Right renal cortex interstitium (tissue), 3 donors: ENCODE measurements around the gene DGKI. TPM values are rescaled to one million over a fixed set of nuclear protein-coding genes. Genes with fewer than 3 reads are reported as not detected.

Source experiments
- DNase-seq, 3 donors: peaks; one replicate each; pipeline ENCODE4 v3.0.0-alpha.2; 2013; ENCODE audit warnings: low read depth in 3 of 3, low spot score in 2 of 3
- polyA plus RNA-seq, 3 donors: library from polyadenylated mRNA; unstranded; fragments of 120-200 nt; gene quantifications; one replicate each; pipeline ENCODE4 v1.2.1, GENCODE V29; 2013; ENCODE audit not compliant: insufficient read length in 3 of 3

The DGKI gene
- polyA plus RNA-seq = 1 to 10 TPM; 1.4 to 1.9 (median 1.8) TPM

DNA sequence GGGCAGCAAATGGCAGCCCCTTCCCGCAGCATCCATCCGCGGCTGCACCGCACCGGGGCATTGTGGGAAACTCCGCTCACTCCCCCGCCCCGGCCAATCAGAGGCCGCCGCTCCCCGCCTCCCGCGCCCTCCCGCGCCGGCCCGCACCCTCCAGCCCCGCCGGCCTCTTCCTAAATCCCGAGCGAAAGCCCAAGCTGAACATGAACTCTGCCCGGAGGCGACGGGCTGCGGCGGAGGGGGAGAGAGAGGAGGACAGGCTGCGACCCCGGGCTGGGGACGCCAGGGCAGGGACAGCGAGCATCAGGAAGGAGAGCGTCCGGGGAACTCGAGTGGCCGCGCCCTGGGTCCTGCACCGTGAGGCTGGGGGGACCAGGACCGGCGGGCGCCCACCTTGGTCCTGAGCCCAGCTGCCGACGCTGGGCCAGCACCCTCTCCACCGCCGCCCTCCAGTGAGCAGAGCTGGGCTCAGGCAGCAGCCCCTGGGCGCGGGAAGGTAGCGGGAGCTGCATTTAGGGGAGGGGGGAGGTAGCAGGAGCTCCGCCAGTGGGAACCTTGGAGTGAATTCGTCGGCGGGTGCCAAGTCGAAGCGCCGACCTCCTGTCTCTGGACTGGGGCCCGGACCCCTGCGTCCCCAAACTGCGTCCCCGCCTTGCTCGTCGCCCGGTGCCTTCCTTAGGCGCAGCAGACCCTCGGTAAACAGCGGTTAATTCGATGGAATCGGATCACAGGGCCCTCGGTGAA, at the start of gene DGKI:
TSS of gene DGKI (minus strand) at position 148 of the 741 bp plus-strand sequence.
- DNase-seq = no peak

DNA sequence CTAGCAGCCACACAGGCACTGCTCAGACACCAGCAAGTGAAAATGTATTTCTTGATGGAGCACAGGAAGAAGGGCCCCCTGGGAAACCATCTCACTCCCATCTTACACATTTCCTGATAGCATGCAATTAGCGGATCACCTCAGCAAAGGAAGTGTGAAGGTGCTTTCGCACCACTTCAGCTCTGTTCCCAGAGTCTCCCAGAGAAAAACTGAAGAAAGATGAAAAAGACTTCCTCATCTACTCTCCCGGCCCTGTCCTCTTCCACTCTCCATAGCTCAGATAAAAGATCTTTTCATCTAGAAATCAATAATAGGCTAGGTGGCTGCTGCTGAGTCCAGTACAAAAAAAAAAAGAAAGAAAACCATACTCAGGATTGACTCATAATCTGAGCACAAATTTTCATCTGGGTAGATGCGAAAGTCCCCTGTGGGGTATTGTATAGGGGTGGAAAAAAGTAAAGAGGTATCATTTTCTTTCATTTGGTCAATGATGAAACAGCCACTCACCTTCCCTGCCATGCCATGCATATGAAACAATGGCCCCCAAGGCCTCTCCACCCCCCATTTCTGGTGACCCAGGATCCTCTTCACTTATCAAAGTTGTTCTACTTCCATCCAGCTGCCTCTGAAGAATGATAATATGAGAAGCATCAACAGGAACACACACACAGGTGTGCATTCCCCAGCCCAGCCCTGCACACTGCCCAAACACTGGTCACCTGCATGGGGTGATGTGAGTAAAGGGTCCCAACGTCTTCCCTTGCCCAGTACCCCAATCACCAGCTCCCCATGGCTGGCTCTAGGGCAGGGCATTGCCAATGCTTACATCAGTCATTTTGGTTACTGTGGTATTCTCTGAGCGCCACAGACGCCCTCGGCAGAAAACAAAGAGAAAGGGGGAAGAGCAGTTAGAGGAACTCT, 48.8 kb upstream of the DGKI start:
- no peak for DNase-seq

DNA sequence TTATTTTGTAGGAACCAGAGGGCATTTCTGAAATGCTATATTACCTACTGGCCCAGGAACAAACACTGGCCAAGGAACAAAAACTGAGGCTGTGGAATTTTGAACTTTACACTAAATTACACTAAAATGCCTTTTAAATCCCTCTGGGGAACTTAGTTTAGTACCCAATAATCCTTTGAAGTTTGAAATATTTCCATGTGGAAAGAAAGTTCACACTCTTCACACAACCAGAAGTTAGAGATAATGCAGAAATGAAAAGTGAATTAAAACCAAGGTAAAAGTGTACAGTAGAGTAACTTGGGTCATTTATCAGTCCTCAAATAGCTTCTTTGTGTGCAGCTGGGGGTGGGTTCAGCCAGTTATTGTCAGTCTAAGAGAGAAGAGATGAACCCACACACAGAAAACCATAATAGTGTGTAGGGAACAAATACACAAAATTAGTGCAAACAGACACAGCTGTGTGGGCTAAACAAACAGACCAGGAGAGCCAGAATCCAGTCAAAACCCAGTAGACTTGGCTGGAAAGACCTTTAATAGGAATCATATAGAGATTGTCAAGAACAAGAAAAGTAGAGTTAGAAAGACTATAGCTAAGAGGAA, 46.5 kb upstream of the DGKI start:
- DNase-seq = no peak

DNA sequence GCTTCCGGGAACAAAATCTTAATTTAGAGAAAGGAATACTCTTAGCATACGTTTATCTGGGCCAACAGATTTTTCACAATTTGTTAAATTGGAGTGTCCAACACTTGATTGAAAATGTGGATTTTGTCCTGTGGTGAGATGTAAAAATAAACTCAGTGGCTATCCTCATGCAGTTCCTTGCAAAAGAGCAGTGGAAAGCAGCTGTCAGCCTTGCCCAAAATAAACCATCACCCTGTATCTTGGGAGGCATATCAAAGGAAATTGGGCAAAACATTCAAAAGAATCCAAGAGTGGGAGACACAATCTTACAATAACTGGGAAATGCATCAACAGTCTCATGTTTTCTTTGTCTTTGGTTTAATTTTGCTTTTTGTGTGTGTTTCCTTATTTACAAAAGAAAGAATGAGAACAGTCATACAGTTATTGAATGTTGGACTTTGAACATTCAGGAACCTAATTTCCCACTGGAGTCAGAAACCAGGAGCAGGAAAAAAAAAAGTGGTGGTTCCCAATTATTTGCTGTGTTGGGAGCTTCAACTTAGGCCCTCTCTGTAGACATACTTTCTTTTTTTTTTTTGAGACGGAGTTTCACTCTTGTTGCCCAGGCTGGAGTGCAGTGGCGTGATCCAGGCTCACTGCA, 44.4 kb upstream of the DGKI start:
- no peak for DNase-seq

DNA sequence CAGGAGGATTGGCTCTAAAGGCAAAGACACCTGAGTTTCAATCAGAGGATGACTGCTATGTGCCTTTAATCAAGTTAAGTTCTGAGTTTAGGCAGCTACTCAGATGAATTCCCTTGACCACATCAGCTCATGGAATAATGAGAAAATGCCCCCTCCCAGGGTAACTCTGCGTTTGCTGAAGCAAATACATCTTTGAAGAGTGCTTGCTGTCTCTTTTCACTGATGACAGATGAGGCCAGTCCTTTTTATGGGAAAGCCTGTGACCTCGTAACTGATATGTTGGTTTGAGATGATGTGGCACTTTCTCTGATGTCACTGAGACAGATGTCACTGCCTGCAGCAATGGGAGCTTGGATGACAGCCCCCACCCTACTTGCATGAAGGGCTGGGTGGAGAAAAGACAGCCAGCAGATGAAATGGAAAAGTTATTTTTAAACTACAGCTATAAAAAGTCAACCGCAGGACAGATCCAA, 43.7 kb upstream of the DGKI start:
- DNase-seq = no peak

DNA sequence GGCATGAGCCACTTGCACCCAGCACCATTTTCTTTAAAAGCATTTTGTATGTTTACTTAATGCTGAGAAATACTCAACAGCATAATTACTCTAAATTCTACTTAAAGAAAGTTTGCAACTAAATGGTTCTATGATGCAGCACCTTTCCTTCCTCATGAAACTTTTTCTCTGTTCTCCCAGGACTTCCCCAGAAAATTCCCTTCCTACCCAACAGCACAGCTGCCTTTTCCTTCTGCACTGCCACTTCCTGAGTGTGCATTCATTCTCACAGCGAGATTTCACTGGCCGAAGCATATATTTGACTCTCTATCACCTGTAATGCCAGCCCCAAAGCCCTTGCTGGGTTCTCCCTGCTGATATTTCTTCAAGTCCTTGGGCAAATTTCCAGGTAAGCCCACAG, 41.5 kb upstream of the DGKI start:
- no peak for DNase-seq

DNA sequence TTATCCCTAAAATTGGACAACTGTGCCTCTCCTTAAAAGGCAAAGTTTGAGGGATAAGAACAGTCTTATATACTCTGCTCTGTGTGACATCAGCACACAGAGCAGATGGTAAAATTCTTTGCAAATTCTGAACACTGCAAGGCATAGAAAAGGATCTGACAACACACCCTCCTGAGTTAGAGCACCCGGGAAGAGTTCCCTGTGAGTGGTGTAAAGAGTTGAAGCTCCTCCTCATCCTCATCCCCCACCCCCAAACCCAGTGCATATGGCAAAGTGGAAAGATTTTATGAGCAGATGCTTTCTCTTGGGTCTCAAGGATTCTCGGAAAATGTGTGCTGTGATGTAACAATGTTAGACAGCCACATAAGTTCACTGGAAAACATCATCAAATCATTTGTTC, 40.0 kb upstream of the DGKI start:
- DNase-seq = no peak

DNA sequence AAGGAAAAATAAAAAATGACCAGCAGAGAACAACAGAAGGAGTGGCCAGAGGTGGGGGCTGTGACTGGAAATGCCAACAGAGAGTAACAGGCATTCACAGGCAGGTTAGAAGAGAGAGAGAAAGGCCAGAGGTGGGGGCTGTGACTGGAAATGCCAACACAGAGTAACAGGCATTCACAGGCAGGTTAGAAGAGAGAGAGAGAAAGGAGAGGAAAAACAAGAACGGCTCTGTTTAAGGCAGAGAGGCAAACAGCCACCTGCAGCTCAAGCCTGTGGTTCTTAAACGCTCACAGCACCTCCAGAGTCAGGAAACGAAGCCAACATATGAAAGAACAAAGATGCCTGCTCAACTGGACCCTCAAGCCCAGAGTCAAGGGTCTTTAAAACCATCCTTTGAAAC, 39.5 kb upstream of the DGKI start:
- DNase-seq = no peak

DNA sequence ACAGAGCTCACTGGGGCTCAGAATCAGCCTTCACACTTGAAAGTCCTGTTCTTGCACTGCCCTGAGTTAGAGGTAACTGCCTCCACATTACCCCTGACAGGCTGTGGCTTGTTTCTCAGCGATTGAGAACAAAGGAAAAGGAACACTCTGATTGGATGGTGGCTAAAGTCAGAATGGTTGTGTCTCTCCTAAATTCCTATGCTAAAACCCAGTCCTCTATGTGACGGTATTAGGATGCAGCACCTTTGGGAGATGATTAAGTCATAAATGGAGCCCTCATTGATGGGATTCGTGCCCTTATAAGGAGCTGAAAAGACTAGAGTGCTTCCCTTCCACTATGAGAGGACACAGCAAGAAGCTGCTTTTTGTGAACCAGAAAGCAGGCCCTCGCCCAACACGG, 38.9 kb upstream of the DGKI start:
- DNase-seq = no peak

DNA sequence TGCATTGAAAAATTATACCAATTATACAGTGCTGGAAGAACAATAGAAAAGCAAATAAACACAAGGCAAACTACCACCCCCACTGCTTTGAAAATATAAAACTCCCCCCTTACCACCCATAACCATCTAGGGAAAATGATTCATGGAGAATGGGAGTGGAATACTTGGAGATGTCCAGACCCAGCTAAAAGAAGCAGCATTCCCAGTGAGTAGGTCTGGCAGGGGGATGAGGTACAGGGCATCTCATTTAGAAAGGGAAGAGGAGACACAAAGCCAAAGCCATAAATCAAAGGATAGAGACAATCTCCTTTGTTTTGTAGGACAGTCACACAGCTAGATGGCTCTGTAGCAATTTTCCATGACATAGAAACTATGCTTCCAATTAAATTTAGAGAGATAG, 36.0 kb upstream of the DGKI start:
- no peak for DNase-seq

DNA sequence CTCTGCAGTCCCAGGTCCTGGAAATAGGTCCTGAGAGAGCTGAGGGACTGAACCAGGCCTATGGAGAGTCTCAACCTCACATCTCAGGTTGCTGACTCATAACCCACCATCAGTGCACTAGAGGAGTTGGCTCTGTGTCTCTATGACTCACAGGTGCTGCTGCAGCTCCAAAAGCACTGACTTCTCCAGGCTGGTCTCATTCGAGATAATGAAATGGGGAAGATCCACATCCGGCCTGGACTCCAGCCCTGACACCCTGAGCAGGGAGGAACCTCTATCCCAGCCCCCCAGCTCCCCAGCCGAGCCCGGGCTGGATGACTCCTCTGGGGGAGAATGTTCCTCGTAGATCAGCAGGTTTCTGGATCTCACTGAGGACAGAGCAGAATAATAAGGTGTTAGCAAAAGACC, 35.5 kb upstream of the DGKI start:
- DNase-seq = no peak

DNA sequence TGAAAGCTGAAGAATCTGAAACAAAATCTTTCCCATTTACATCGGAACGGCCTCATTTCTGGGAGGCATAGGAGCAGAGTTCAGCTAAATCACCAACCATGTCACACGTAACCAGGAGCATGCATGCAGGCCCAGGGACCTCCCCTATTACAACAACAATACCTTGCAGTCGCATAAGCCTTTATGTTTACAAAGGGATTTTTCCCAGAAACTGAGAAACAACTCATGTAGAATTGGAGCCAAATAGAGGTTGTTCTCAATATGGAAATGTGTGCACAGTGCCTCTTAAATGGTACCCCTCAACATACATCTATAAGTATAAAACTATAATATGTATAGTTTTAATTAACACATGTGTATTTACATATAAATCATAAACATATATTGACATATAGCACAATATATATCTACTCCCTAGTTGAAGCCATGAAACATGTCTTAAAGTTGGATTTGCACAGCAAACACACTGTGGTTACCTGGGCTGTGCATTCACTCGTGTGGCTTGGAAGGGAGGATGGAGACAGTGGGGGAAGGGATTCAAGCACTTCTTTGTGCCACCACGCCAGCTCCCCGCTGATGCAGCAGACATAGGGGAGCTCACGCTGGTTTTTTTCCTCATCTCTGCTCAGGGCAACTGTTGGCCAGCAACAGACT, 35.0 kb upstream of the DGKI start:
- no peak for DNase-seq

DNA sequence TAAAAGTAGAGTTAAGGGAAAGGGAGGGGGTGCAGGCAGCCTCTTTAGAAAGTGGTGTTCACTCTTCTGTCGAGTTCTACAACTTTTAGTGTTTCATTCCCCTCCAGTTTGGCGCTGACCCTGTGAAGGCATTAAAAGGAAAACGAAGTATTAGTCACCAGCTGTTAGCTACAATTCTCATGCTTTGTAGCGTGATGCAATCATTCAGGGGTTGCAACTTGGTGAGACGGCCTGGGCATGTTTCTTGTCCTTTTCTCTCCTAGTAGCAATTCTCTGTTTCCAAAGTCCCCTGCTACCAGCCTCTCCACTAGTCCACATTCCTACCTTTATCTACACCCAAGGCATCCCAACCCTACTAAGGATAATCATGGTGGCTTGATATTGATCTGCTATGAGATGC, 33.7 kb upstream of the DGKI start:
- DNase-seq = no peak

DNA sequence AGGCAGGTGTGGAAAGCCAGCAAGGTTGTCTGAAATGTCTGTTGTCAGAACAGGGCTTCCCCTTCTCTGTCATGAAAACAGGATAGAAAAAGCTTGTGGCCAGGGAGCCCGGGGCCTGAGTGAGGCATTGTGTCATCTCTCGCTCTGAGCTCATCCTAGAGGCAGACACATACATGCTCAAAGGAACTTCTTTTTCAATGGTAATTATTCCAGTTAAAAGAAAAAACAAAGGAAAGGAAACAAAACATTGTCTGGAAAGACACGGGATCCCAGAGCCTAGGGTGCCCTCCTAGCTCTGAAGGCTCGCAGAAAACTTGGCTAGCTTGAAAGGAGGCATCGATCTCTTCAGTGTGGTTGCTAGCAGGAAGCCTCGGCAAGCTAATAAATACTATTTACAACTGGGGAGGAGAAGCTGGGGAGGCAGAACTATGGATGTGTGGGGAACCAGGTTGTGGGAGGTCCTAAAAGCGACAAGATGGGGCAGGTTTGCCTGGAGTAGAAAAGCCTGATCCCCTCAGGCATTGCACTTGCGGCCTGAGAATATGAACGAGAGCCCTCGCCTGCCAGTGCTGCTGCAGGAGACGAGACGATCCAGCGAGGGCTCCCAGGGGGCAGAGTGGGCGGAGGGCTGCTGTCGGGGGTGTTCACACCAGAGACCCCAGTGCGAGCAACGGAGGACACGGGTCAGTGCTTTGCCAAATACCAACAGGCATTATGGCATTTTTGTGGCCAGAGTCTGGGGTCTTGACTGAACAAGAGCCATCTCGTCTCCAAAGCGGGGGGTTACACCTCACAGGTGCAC, 32.8 kb upstream of the DGKI start:
- DNase-seq = no peak

DNA sequence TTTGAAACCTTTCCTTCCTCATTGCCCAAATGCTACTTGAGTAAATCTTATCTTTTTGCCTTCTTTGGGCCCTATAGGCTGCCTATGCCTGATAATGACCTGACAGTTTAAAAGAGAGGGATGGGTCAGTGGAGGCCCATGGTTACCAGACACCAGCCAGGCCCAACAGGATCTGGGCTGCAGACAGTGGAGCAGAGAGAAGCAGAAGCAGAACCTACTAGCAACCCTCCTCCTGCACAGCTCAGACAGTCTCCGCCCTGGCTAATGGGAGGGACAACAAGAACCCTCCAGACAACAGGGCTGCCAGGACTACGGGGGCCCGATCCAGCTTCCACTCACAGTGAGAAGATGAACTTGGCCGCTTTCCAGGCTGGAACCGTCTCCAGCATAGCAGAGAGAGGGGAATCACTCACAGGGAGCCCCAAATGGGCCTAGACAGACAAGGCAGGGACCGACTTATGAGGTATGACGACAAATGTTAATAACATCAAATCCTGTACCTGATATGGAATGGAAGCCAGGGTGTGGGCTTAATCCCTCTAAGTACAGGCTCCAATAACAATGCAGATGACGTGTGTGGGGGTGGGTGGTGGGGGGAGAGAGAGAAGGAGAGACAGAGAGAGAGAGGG, 31.7 kb upstream of the DGKI start:
- no peak for DNase-seq

DNA sequence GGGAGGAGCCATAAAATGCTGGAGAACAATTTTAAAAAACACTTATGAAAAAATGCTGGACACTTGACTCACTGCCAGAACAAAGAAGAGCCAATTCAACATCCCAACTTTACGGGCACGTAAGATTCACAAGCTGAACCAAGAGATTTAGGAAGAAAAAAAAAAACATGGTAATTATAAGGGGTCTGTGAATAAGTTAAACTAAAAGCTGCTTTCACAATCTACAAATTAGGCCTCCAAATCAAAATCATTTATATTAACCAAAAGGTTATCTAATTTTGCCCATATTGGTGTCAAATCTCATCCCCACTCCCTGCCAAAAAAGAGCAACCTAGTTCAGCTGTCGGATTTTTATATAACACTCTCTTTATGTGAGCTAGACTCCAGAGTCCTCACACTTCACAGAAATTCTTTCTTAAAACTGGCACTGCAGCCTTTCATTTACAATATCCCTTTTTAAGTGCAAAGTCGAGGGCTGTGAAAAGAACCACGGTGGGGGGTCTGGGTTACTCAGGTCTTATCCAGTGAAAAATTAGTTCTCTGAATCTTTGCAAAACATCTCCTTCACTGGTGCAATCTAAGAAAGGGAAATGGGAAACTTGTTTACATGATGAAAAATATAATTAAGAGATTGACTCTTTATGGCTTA, 30.4 kb upstream of the DGKI start:
- DNase-seq = no peak

DNA sequence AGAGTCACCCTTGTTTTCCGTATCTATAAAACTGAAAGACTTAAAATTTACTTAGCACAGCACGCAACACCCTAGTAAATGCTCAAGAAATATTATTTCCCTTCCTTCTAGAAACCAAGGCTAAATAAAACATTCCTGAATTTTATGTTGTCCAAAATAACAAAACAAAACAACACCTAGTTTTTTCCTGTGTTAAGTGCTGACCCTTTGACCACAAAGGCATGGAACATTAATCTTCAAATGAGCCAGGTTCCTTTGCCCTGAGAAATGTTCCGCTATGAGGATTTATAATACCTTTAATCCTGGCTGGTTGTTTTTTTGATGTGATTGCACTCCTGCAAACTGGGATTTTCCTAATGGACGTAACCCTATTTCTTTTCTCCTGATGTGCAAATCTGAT, 29.0 kb upstream of the DGKI start:
- no peak for DNase-seq

DNA sequence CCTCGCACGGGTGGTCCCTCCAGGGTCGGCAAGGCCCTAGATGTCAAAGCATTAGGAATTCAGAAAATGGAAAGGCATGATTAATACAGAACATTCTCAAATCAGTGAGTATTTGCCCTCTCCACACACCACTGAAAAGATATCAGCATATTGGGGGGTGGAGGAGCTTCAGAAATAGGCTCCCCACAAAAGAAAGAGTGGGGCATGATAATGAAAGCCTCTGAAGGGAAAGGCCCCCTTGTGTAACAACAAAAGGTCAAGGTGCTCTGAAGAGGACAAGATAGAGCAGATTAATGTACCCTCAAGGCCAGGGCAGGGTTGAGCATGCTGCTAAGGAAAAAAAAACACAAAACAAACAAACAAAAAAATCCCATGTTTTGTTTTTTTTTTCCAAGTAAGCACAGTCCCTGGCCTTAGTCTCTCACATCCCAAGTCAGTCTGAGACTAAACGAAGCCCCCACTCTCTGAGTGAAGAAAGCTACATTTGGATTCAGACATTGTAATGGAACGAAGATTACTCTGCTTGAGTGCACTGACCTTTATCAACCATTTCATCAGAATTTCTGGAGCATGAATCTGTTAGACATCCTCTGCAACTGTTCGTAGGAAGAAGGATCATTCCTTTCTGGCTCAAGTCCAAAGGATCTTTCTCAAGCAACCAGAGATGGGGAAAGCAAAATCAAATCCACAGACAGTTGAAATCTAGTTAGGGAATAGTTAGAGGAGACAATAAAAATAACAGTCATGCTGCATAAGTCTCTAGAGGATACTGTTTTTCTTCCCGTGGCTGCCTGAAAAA, 27.4 kb upstream of the DGKI start:
- no peak for DNase-seq
